GM12878 (cell line): ENCODE data around the gene TBL3.

Experiments used
- ATF3 ChIP-seq: IDR thresholded peaks from 2 replicates; pipeline ENCODE4 v1.6.1; 2011; ENCODE audit warnings: low read depth, mild to moderate bottlenecking, low read length, moderate library complexity, borderline replicate concordance; ENCODE audit errors: extremely low read depth
- CBFB ChIP-seq: IDR thresholded peaks from 2 replicates; pipeline ENCODE4 v1.6.1; 2016; ENCODE audit warnings: antibody characterized with exemption, low read depth
- CBX3 ChIP-seq: fragments of 200-600 bp; sonication (generic); IDR thresholded peaks from 2 replicates; pipeline ENCODE4 v1.6.1; 2016; ENCODE audit warnings: low read depth, borderline replicate concordance
- EGR1 ChIP-seq, 2 experiments: IDR thresholded peaks; 1 replicate in 1 of 2; 2 replicates in 1 of 2; pipeline ENCODE4 v1.6.1; 2011 to 2012; ENCODE audit warnings: low read depth in 2 of 2, low read length in 2 of 2, borderline replicate concordance in 1 of 2, mild to moderate bottlenecking in 1 of 2, moderate library complexity in 1 of 2
- HCFC1 ChIP-seq: fragments of 150-350 bp; IDR thresholded peaks from 2 replicates; pipeline ENCODE4 v1.6.1; 2014; ENCODE audit warnings: low read length
- IKZF1 ChIP-seq: fragments of 450-650 bp; conservative IDR thresholded peaks from 2 replicates; pipeline ENCODE4 v1.6.1; 2017; ENCODE audit warnings: antibody characterized with exemption, mild to moderate bottlenecking
- NFYA ChIP-seq: IDR thresholded peaks from 2 replicates; pipeline ENCODE4 v1.6.1; 2011; ENCODE audit warnings: low read depth, mild to moderate bottlenecking, low read length, improper control_type of control experiment, borderline replicate concordance
- POLR2AphosphoS5 ChIP-seq: IDR thresholded peaks from 2 replicates; pipeline ENCODE4 v1.6.1; 2011; ENCODE audit warnings: mild to moderate bottlenecking, low read length, inconsistent platforms
- SREBF2 ChIP-seq: IDR thresholded peaks from 2 replicates; pipeline ENCODE4 v1.6.1; 2012; ENCODE audit warnings: mild to moderate bottlenecking, low read length
- TAF1 ChIP-seq: IDR thresholded peaks from 2 replicates; pipeline ENCODE4 v1.6.1; 2011; ENCODE audit warnings: mild to moderate bottlenecking, low read depth, low read length, borderline replicate concordance
- TBL1XR1 ChIP-seq: IDR thresholded peaks from 2 replicates; pipeline ENCODE4 v1.6.1; 2012; ENCODE audit warnings: low read depth, low read length, improper control_type of control experiment
- ZNF274 ChIP-seq: IDR thresholded peaks from one replicate; pipeline ENCODE4 v1.8.0; 2011; ENCODE audit not compliant: insufficient read length, insufficient read depth
- TF ChIP-seq, protein P1 (sequence below), 3 experiments: IDR thresholded peaks in 2 of 3; conservative IDR thresholded peaks in 1 of 3; 2 replicates each; pipeline ENCODE4 v1.5.1; 2011; ENCODE audit warnings: low read depth in 3 of 3, low read length in 3 of 3, mild to moderate bottlenecking in 3 of 3, control low read depth in 2 of 3, moderate library complexity in 2 of 3, inconsistent platforms in 1 of 3, mixed read lengths in 1 of 3; ENCODE audit not compliant: control insufficient read depth in 2 of 3, insufficient read depth in 1 of 3; ENCODE audit errors: extremely low read depth in 1 of 3

DNA sequence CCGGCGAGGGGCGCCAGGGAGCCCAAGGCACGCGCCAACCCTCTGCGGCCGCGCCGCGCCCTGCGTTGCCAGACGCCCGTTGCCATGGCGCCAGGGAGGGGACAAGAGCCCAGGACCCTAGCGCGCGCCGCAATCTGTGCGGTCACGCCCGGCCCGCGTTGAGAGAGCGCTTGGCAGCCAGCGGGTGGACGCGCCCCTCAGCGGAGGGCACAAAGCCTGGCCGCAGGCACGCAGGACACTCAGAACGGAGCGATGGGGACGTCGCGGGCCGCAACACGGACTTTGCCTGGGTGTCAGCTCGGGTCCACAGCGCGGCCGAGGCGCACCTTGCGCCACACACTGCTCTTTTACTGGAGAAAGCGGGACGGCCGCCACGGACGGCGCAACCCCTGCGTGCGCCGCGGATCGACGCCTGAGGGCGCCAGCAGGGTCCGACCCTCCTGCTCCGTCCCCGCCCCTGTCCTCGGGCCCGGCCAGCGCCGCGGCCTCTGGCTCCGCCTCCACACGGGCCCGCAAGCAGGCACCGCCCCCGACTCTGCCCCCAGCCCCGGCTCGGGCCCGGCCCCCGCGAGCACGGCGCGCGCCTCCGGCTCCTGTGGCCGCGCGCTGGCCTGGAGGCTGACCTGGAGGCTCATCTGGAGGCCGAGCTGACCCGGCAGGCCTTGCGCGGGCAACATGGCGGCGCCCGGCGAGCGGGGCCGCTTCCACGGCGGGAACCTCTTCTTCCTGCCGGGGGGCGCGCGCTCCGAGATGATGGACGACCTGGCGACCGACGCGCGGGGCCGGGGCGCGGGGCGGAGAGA lies 11.9 kb downstream of the TBL3 start, which contains the start of gene GFER:
- TF ChIP-seq ATF3 (no peak), ZNF274 (no peak), CBX3 (no peak), NFYA (no peak), IKZF1 (peak; percentile 77), HCFC1 (peak; percentile 65), TAF1 (peak; percentile 83; the same call in 1 of the 2 replicates), EGR1 (IDR thresholded peaks at IDR 0.05; ENCODE audit: borderline replicate concordance in 1 of 2, low read depth in 2 of 2, low read length in 2 of 2) (peak in 1 of 2 experiments; percentile 37; a peak in 1 of 3 replicates), CBFB (no peak), SREBF2 (no peak), TBL1XR1 (peak; percentile 35; the same call in 1 of the 2 replicates), POLR2AphosphoS5 (no peak)
- TF ChIP-seq, protein P1, sequence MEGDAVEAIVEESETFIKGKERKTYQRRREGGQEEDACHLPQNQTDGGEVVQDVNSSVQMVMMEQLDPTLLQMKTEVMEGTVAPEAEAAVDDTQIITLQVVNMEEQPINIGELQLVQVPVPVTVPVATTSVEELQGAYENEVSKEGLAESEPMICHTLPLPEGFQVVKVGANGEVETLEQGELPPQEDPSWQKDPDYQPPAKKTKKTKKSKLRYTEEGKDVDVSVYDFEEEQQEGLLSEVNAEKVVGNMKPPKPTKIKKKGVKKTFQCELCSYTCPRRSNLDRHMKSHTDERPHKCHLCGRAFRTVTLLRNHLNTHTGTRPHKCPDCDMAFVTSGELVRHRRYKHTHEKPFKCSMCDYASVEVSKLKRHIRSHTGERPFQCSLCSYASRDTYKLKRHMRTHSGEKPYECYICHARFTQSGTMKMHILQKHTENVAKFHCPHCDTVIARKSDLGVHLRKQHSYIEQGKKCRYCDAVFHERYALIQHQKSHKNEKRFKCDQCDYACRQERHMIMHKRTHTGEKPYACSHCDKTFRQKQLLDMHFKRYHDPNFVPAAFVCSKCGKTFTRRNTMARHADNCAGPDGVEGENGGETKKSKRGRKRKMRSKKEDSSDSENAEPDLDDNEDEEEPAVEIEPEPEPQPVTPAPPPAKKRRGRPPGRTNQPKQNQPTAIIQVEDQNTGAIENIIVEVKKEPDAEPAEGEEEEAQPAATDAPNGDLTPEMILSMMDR (IDR thresholded peaks at IDR 0.05 in 2 of 3, conservative IDR thresholded peaks at IDR 0.05 in 1 of 3; ENCODE audit: control insufficient read depth in 2 of 3, extremely low read depth in 1 of 3, insufficient read depth in 1 of 3, low read depth in 3 of 3, low read length in 3 of 3) = peak in 2 of 3 experiments; percentile 48 to 53; a peak in 3 of 6 replicates
